ENCODE measurements around the gene CDC42.

DNA sequence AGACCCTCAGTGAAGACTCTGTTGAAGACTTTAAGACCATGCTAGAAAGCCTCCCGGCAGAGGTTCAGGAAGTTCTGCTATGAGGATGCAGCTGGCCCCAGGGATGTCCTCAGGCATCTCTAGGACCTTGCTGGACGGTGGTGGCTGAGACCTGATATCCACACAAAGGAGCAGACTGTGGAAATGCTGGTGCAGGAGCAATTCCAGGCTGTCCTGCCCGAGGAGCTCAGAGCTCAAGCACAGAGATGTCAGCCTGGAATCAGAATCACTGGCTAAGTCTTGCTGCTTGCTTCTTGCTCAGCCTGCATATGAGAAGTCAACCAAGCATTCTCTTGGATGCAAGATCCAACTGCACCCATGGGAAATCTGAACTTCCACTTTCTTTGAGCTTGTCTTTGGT is 22.0 kb upstream of the CDC42 start:
- TF ChIP-seq, protein P1, sequence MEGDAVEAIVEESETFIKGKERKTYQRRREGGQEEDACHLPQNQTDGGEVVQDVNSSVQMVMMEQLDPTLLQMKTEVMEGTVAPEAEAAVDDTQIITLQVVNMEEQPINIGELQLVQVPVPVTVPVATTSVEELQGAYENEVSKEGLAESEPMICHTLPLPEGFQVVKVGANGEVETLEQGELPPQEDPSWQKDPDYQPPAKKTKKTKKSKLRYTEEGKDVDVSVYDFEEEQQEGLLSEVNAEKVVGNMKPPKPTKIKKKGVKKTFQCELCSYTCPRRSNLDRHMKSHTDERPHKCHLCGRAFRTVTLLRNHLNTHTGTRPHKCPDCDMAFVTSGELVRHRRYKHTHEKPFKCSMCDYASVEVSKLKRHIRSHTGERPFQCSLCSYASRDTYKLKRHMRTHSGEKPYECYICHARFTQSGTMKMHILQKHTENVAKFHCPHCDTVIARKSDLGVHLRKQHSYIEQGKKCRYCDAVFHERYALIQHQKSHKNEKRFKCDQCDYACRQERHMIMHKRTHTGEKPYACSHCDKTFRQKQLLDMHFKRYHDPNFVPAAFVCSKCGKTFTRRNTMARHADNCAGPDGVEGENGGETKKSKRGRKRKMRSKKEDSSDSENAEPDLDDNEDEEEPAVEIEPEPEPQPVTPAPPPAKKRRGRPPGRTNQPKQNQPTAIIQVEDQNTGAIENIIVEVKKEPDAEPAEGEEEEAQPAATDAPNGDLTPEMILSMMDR (conservative IDR thresholded peaks at IDR 0.05): no peak
- TF ChIP-seq ZFX (IDR thresholded peaks at IDR 0.05): no peak

Measured in C4-2B (cell line).